HEK293 (cell line): ENCODE measurements around the gene GBA2.

Experiments
- CTCF ChIA-PET: fragments of 350-600 bp; formaldehyde crosslinking; extraction: SDS; loops from one replicate; lab custom pipeline; 2021; ENCODE audit warnings: antibody characterized with exemption; lab: Yijun Ruan, JAX
- POLR2A ChIA-PET: fragments of 300-600 bp; formaldehyde crosslinking; extraction: SDS; loops from one replicate; lab custom pipeline; 2020; ENCODE audit warnings: antibody characterized with exemption, inconsistent platforms; lab: Yijun Ruan, JAX
- H3K27ac ChIP-seq: fragments of 200-500 bp; sonication (Bioruptor generic); 2 replicates; pipeline ENCODE4 v1.5.1; 2014; ENCODE audit warnings: low read depth, low read length, control low read depth, inconsistent platforms; ENCODE audit errors: extremely low read depth
- H3K36me3 ChIP-seq, 2 experiments: fragments of 200-500 bp in 1 of 2; sonication (Bioruptor generic) in 1 of 2; 1 replicate in 1 of 2; 2 replicates in 1 of 2; pipeline ENCODE4 v1.5.1; 2014 to 2017; ENCODE audit warnings: inconsistent platforms in 2 of 2, low read length in 2 of 2; ENCODE audit not compliant: control insufficient read depth in 2 of 2, insufficient read depth in 1 of 2
- H3K4me1 ChIP-seq: fragments of 200-500 bp; sonication (Bioruptor generic); 2 replicates; pipeline ENCODE4 v1.5.1; 2014; ENCODE audit warnings: mild to moderate bottlenecking, low read length, inconsistent platforms; ENCODE audit not compliant: control insufficient read depth, insufficient read depth
- H3K4me3 ChIP-seq: 2 replicates; pipeline ENCODE4 v1.5.1; 2011; ENCODE audit warnings: low read depth, mild to moderate bottlenecking, control low read depth, low read length, moderate library complexity
- H3K9me3 ChIP-seq: fragments of 200-500 bp; sonication (Bioruptor generic); 2 replicates; pipeline ENCODE4 v1.5.1; 2014; ENCODE audit warnings: low read depth, low read length, inconsistent platforms; ENCODE audit not compliant: control insufficient read depth, insufficient read depth
- PRDM2 ChIP-seq: fragments of 450-650 bp; formaldehyde crosslinking; IDR thresholded peaks from 2 replicates; pipeline ENCODE4 v1.5.1; 2016; ENCODE audit warnings: missing biosample characterization, missing genetic modification characterization, borderline replicate concordance
- SCRT1 ChIP-seq: fragments of 450-650 bp; formaldehyde crosslinking; IDR thresholded peaks from 2 replicates; pipeline ENCODE4 v1.5.1; 2016; ENCODE audit warnings: missing biosample characterization, missing genetic modification characterization, borderline replicate concordance
- SP3 ChIP-seq: fragments of 450-650 bp; formaldehyde crosslinking; IDR thresholded peaks from 2 replicates; pipeline ENCODE4 v1.5.1; 2016; ENCODE audit warnings: missing biosample characterization, missing genetic modification characterization
- YY2 ChIP-seq: fragments of 450-650 bp; formaldehyde crosslinking; IDR thresholded peaks from 2 replicates; pipeline ENCODE4 v1.5.1; 2016; ENCODE audit warnings: missing biosample characterization, missing genetic modification characterization
- ZNF10 ChIP-seq: fragments of 450-650 bp; formaldehyde crosslinking; IDR thresholded peaks from 2 replicates; pipeline ENCODE4 v1.5.1; 2017; ENCODE audit warnings: missing biosample characterization, missing genetic modification characterization
- ZNF133 ChIP-seq: fragments of 450-650 bp; formaldehyde crosslinking; IDR thresholded peaks from 2 replicates; pipeline ENCODE4 v1.5.1; 2016; ENCODE audit warnings: missing biosample characterization, missing genetic modification characterization
- ZNF248 ChIP-seq: fragments of 450-650 bp; formaldehyde crosslinking; IDR thresholded peaks from 2 replicates; pipeline ENCODE4 v1.5.1; 2017; ENCODE audit warnings: missing biosample characterization, missing genetic modification characterization
- ZNF449 ChIP-seq: fragments of 450-650 bp; formaldehyde crosslinking; IDR thresholded peaks from 2 replicates; pipeline ENCODE4 v1.5.1; 2017; ENCODE audit warnings: missing biosample characterization, mild to moderate bottlenecking, missing genetic modification characterization, moderate library complexity
- ZNF560 ChIP-seq: fragments of 450-650 bp; formaldehyde crosslinking; IDR thresholded peaks from 2 replicates; pipeline ENCODE4 v1.5.1; 2017; ENCODE audit warnings: missing biosample characterization, missing genetic modification characterization, borderline replicate concordance
- ZNF585B ChIP-seq: fragments of 450-650 bp; formaldehyde crosslinking; IDR thresholded peaks from 2 replicates; pipeline ENCODE4 v1.5.1; 2016; ENCODE audit warnings: missing biosample characterization, missing genetic modification characterization
- ZNF621 ChIP-seq: fragments of 450-650 bp; formaldehyde crosslinking; IDR thresholded peaks from 2 replicates; pipeline ENCODE4 v1.5.1; 2017; ENCODE audit warnings: missing biosample characterization, missing genetic modification characterization
- ZNF626 ChIP-seq: fragments of 450-650 bp; sonication (Bioruptor Pico); formaldehyde crosslinking; IDR thresholded peaks from 2 replicates; pipeline ENCODE4 v1.5.1; 2018; ENCODE audit warnings: missing biosample characterization, missing genetic modification characterization, inconsistent platforms
- ZNF629 ChIP-seq: fragments of 450-650 bp; formaldehyde crosslinking; IDR thresholded peaks from 2 replicates; pipeline ENCODE4 v1.5.1; 2017; ENCODE audit warnings: missing biosample characterization, missing genetic modification characterization
- ZNF664 ChIP-seq: fragments of 450-650 bp; formaldehyde crosslinking; IDR thresholded peaks from 2 replicates; pipeline ENCODE4 v1.5.1; 2016; ENCODE audit warnings: missing biosample characterization, missing genetic modification characterization
- TF ChIP-seq, protein P1 (sequence below): fragments of 450-650 bp; formaldehyde crosslinking; IDR thresholded peaks from 2 replicates; pipeline ENCODE4 v1.5.1; 2017; ENCODE audit warnings: missing biosample characterization, missing genetic modification characterization

Gene GBA2

DNA sequence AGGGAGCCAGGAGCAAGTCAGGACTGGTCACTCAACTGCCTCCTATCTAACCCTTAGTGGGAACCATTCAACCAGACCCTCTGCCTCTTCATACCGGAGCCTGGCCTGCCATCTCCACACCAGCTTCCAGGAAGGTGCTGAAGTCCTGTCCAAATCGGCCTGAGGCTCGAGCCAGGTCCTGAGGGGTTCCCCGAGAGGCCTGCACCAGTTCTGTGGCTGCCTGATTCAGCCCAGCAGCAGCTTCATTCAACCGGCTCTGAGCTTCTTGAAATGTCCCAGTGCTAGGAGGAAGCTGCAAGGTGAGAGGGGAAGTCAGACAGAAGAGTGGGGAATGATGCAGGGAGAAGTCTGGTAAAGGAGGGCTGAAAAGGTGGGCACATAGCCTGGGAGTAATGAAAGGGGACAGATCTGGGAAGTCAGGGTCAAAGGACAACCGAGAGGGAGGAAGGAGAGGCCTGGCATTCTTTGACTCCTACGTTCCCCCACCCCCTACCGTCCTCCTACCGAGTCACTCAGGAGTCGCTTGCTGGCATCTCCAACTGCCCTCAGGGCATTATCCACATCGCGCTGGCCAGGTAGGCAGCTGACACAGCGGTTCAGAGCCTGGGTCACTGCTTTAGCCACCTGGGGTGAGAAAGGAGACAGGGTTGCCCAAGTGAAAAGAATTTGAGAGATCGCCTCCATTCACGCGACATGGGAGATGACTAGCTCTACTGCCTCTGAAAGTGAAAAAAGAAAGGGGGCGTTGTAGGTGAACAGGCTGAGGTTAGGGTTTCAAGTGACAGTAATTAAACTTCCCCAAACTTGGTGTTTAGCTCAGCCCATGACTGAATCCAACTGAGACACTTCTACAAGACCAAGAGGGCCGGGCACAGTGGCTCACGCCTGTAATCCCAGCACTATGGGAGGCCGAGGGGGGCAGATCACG, 37.3 kb downstream of the GBA2 start:
- Histone ChIP-seq H3K9me3 (no peaks in the 10 kb centered on the region), H3K27ac (no peak overlapping the region), H3K4me1 (no peaks in the 10 kb centered on the region), H3K4me3 (no peak overlapping the region), H3K36me3 (peaks cover 31 to 91% of the 10 kb centered on the region in 2 experiments)
- POLR2A ChIA-PET = interaction anchor here (0.7 to 1.2 kb wide), 4 partner anchors 9 to 37 kb away, joined by 3 read pairs; partner anchors contain the start of genes CREB3, GBA2, RGP1 and TLN1
- CTCF ChIA-PET = interaction anchor here (0.7 to 6.4 kb wide), 2 partner anchors 15 to 50 kb away, joined by 3 to 47 read pairs; no protein-coding TSS in a partner anchor
- TF ChIP-seq ZNF621 (tag by site-specific recombination) = no peak
- TF ChIP-seq PRDM2 = no peak
- no peak for TF ChIP-seq ZNF585B (tag by site-specific recombination)
- no peak for TF ChIP-seq ZNF10 (tag by site-specific recombination)
- TF ChIP-seq, protein P1, sequence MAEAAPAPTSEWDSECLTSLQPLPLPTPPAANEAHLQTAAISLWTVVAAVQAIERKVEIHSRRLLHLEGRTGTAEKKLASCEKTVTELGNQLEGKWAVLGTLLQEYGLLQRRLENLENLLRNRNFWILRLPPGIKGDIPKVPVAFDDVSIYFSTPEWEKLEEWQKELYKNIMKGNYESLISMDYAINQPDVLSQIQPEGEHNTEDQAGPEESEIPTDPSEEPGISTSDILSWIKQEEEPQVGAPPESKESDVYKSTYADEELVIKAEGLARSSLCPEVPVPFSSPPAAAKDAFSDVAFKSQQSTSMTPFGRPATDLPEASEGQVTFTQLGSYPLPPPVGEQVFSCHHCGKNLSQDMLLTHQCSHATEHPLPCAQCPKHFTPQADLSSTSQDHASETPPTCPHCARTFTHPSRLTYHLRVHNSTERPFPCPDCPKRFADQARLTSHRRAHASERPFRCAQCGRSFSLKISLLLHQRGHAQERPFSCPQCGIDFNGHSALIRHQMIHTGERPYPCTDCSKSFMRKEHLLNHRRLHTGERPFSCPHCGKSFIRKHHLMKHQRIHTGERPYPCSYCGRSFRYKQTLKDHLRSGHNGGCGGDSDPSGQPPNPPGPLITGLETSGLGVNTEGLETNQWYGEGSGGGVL (tag by site-specific recombination) = no peak
- TF ChIP-seq SP3 (tag by site-specific recombination) = no peak
- TF ChIP-seq ZNF560 = no peak
- no peak for TF ChIP-seq ZNF626
- no peak for TF ChIP-seq ZNF133 (tag by site-specific recombination)
- TF ChIP-seq ZNF248 (tag by site-specific recombination) = no peak
- TF ChIP-seq ZNF664 (tag by site-specific recombination) = no peak
- TF ChIP-seq ZNF449 = no peak
- TF ChIP-seq ZNF629 (tag by site-specific recombination) = no peak
- no peak for TF ChIP-seq YY2 (tag by site-specific recombination)
- TF ChIP-seq SCRT1 = no peak
